ENCODE measurements around the gene FAM171A2. TPM values are rescaled to one million over a fixed set of nuclear protein-coding genes. Genes with fewer than 3 reads are reported as not detected.

Gene FAM171A2
- total and polyA plus RNA-seq, 10 of the 15 experiments (the other 5 are each of a cell fraction or from before 2014, with no cell fraction given), result 0.08 to 1.7 (median 0.27) TPM; not detected in 2

- intact Hi-C loops (cut with micrococcal nuclease; ENCODE audit: unreplicated experiment), result no loop called here
These were observed 14.6 kb upstream of the FAM171A2 start for GRCh38 chr17:44378171-44378705.

More at GRCh38 chr17:44378171-44378705, 14.6 kb upstream of the FAM171A2 start:
- Histone ChIP-seq H3K4me2 (ENCODE audit: control insufficient read depth, insufficient read depth) (no peak overlapping the region), H3K4me3 (no peak overlapping the region), H2AFZ (ENCODE audit: control insufficient read depth, low read depth, low read length) (no peak overlapping the region), H3K79me2 (ENCODE audit: control insufficient read depth, insufficient read depth, low read length) (no peaks in the 10 kb centered on the region), H3K4me1 (ENCODE audit: control insufficient read depth, insufficient read depth, low read length) (peaks cover 9% of the 10 kb centered on the region), H3K27me3 (replicated peaks in 1 of 2; ENCODE audit: control insufficient read depth in 2 of 2, insufficient read depth in 2 of 2, low read length in 1 of 2) (no peaks in the 10 kb centered on the region), H3K9me3 (replicated peaks; ENCODE audit: control insufficient read depth, insufficient read depth, low read length) (no peaks in the 10 kb centered on the region; the same call in 2 of the 3 replicates), H3K27ac (ENCODE audit: control insufficient read depth, insufficient read depth) (no peak overlapping the region), H3K9ac (ENCODE audit: control insufficient read depth, insufficient read depth, low read length) (no peak overlapping the region), H3K36me3 (ENCODE audit: control insufficient read depth in 2 of 2, insufficient read depth in 2 of 2, low read length in 1 of 2) (no peaks in the 10 kb centered on the region), H4K20me1 (ENCODE audit: control insufficient read depth, insufficient read depth) (no peaks in the 10 kb centered on the region)
- ATAC-seq (no peak), FAIRE-seq (no peak), DNase-seq (ENCODE audit: low read depth, low spot score) (no peak)
- ChIA-PET POLR2A (no interaction called here), RAD21 (ENCODE audit: unreplicated experiment) (no interaction called here), CTCF (interaction anchor here (0.8 kb wide), 1 partner anchor 175 kb away, joined by 3 read pairs; no protein-coding TSS in a partner anchor), SMC1A (ENCODE audit: uncharacterized antibody, unreplicated experiment) (interaction anchor here (0.6 kb wide), 1 partner anchor 180 kb away, joined by 3 read pairs; no protein-coding TSS in a partner anchor)
- WGBS (ENCODE audit: insufficient coverage, insufficient replicate concordance, low lambda C conversion rate, missing lambda C conversion rate), result 26% methylated on average over 14 of the region's 14 CpGs
- TF ChIP-seq TARDBP (IDR thresholded peaks at IDR 0.05; ENCODE audit: borderline replicate concordance) (no peak), REST (IDR thresholded peaks at IDR 0.05; ENCODE audit: low read depth, low read length) (no peak), IKZF2 (IDR thresholded peaks at IDR 0.05) (no peak), CHD1 (IDR thresholded peaks at IDR 0.05; ENCODE audit: low read depth, low read length) (no peak), ESRRA (IDR thresholded peaks at IDR 0.05; ENCODE audit: low read length) (no peak), POLR2AphosphoS2 (IDR thresholded peaks at IDR 0.05; ENCODE audit: low read depth, low read length) (no peak), PKNOX1 (IDR thresholded peaks at IDR 0.05) (no peak), NFYA (IDR thresholded peaks at IDR 0.05; ENCODE audit: borderline replicate concordance, low read depth, low read length) (no peak), FOS (IDR thresholded peaks at IDR 0.05; ENCODE audit: borderline replicate concordance, extremely low read depth, insufficient read length) (no peak), EP300 (IDR thresholded peaks at IDR 0.05; ENCODE audit: borderline replicate concordance in 1 of 2, control insufficient read depth in 1 of 2, low read depth in 2 of 2, low read length in 2 of 2) (no peak), RELA (IDR thresholded peaks at IDR 0.05; ENCODE audit: borderline replicate concordance, partially characterized antibody) (no peak), CTCF (IDR thresholded peaks at IDR 0.05 in 2 of 3, conservative IDR thresholded peaks at IDR 0.05 in 1 of 3; ENCODE audit: control insufficient read depth in 2 of 3, extremely low read depth in 1 of 3, insufficient read depth in 1 of 3, low read depth in 3 of 3, low read length in 3 of 3) (no peak), TAF1 (IDR thresholded peaks at IDR 0.05; ENCODE audit: borderline replicate concordance, low read depth, low read length) (no peak)
- no TSS peak for BruUV-seq (replicated peaks)
- in situ Hi-C loops (cut with MboI), result no loop called here
